Transverse colon (tissue), 4 donors: ENCODE data around the gene DNAJC11.

Experiments used
- POLR2A ChIP-seq: fragments of 450-650 bp; IDR thresholded peaks from one replicate; pipeline ENCODE4 v1.6.1; 2016; ENCODE audit warnings: antibody characterized with exemption, mild to moderate bottlenecking, moderate library complexity
- POLR2AphosphoS5 ChIP-seq, 3 donors: sonication (generic); formaldehyde crosslinking; IDR thresholded peaks; one replicate each; pipeline ENCODE4 v1.6.1; 2016; ENCODE audit warnings: antibody characterized with exemption in 3 of 3
- TF ChIP-seq, protein P1 (sequence below), 5 experiments: fragments of 200-600 bp in 3 of 5; fragments of 450-650 bp in 2 of 5; sonication (generic) in 3 of 5; IDR thresholded peaks; 1 replicate in 2 of 5; 2 replicates in 3 of 5; pipeline ENCODE4 v1.5.1; 2016 to 2017; ENCODE audit warnings: antibody characterized with exemption in 5 of 5, inconsistent platforms in 3 of 5, mild to moderate bottlenecking in 2 of 5, moderate library complexity in 1 of 5

DNA sequence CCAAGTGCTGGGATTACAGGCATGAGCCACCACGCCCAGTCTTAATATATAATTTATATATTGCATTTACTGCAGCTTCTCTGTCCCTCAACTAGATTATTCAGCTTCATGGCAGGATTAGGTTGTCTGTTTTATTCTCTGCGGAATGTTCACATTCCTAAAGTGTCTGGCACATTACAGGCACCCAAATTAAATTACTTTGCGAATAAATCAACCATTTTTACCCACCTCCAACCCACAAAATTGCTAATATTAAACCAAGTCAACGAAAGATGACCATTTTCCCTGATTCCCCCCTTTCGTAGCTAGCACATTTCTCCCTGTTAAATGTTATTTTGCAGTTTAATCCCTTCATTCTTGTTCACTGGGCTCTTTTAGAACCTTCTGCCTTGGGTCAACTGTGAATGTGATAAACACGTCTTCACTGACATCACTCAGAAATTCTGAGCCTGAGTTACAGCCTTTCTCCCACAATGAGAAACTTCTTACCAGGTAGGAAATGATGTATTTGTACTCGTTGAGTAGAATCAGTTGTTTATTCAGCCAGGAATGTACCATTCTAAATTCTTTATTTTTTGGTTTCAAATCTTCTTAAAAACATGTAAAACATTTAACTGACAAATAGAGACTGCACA is 41.1 kb downstream of the DNAJC11 start:
- TF ChIP-seq, protein P1, sequence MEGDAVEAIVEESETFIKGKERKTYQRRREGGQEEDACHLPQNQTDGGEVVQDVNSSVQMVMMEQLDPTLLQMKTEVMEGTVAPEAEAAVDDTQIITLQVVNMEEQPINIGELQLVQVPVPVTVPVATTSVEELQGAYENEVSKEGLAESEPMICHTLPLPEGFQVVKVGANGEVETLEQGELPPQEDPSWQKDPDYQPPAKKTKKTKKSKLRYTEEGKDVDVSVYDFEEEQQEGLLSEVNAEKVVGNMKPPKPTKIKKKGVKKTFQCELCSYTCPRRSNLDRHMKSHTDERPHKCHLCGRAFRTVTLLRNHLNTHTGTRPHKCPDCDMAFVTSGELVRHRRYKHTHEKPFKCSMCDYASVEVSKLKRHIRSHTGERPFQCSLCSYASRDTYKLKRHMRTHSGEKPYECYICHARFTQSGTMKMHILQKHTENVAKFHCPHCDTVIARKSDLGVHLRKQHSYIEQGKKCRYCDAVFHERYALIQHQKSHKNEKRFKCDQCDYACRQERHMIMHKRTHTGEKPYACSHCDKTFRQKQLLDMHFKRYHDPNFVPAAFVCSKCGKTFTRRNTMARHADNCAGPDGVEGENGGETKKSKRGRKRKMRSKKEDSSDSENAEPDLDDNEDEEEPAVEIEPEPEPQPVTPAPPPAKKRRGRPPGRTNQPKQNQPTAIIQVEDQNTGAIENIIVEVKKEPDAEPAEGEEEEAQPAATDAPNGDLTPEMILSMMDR (IDR thresholded peaks at IDR 0.05): no peak
- TF ChIP-seq POLR2AphosphoS5 (IDR thresholded peaks at IDR 0.05) (no peak), POLR2A (no peak)
